ENCODE results near the gene PIP4K2A. TPM values are rescaled to one million over a fixed set of nuclear protein-coding genes. Genes with fewer than 3 reads are reported as not detected.
"Not testable (repeated sequence)": the region's sequence is repeated elsewhere in the genome, so short reads cannot be mapped to it uniquely, and the experiment has no call there.

The PIP4K2A gene
- polyA plus RNA-seq, 4 donors = 22.4 to 30.0 (median 26.6) TPM

DNA sequence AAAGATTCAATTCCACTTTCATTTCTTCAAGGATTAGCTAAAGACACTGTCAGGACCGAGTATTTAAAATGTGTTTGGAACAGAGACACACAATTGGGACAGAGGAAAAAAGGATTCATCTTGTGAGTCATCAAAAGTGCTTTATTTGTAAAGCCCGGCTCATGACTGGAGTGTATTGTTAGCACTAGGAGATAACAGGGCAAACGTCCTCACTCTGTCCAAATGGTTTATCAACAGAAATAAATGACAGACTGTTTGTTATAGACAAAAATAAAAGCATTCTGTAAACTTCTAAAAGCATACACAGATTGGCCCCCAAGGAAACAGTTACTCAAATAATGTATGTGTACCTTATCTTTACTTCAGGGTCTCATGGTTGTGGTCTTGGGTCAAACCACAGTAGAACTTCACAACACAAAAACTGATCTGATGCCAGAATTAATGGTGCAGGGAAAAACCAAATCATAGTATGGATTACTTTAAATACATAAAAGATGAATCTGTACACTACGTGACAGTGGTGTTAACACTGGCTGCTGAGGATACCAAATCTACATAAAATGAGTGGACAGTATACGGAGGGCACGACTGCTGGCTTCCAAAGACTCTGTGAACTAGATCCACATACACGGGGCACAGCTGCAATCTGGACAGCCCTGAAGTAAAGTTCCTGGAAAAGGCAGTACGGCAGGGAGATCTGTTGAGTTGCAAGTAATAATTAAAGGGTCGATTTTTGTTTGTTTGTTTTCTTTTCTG lies 179.4 kb downstream of the PIP4K2A start:
- no peak for DNase-seq (ENCODE audit: low read depth in 4 of 4, low spot score in 3 of 4)

- no peak for DNase-seq (ENCODE audit: low read depth in 4 of 4, low spot score in 3 of 4)
Observed at GRCh38 chr10:22531441-22531840, 182.9 kb downstream of the PIP4K2A start.

DNA sequence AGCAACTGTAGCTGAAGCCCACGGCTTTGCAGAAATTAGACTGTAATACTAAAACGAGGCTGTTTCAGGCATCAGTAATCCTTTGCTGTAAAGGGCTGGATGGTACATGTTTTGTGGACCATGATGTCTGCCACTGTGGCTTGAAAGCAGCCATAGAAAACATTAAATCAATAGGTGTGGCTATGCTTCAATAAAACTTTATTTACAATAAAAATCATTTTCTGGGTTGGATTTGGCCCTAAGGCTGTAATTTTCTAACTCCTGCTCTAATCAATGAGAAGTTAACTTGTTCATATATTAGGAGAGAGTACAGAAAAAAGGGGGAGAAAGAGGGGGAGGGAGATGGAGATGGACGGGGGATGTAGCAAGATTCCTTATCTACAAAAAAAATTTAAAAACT lies 183.4 kb downstream of the PIP4K2A start:
- DNase-seq (ENCODE audit: low read depth in 4 of 4, low spot score in 3 of 4) = no peak

DNA sequence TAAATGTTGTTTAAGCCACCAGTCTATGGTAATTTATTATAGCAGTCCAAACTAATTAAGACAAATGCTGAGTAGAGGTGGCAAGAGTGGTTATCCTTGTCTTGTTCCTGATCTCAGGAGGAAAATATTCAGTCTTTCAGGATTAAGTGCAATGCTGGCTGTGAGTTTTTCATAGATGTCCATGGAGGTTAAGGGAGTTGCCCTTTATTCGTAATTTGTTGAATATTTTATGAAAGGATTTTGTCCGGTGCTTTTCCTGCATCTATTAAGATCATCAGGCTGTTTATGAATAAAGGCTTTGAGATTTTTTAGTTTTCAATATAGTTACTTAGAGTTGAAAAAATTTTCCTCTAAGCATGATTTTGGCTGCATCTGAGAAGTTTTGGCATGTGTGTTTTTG lies 186.9 kb downstream of the PIP4K2A start:
- DNase-seq (ENCODE audit: low read depth in 4 of 4, low spot score in 3 of 4) = no peak

- DNase-seq (ENCODE audit: low read depth in 4 of 4, low spot score in 3 of 4) = not testable (repeated sequence)
Observed at GRCh38 chr10:22524333-22524732, 190.0 kb downstream of the PIP4K2A start.

DNA sequence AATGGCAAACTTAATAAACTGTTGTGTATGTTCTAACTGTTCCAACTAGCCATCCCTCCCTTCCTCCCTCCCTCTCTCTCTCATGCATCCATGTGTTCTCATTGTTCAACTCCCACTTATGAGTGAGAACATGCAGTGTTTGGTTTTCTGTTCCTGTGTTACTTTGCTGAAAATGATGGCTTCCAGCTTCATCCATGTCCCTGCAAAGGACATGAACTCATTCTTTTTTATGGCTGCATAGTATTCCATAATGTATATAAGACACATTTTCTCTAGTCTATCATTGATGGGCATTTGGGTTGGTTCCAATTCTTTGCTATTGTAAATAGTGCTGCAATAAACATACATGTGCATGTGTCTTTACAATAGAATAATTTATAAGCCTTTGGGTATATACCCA lies 193.7 kb downstream of the PIP4K2A start:
- DNase-seq (ENCODE audit: low read depth in 4 of 4, low spot score in 3 of 4) = not testable (repeated sequence)

DNA sequence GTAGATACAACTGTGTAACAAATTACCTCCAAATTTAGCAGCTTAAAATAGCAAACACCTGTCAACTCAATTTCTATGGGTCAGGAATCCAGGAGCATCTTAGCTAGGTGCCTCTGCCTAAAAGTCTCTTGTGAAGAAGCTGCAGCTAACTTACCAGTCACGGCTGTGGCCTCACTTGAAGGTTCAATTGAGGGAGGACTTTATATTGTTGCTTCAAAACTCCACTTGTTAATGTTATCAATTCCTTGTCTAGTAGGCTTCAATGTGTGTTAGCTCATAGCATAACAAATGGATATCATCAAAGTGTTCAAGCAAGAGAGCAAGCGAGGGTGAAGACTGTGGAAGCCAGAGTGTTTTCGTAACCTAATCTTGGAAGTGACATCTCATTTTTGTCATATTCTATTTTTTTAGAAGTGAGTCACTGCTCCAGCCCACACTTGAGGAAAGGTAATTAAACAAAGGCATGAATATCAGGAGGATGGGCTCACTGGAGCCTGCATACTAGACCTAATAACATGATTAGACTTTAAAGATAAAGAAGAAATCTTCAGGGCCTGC lies 196.1 kb downstream of the PIP4K2A start:
- no peak for DNase-seq (ENCODE audit: low read depth in 4 of 4, low spot score in 3 of 4)

DNA sequence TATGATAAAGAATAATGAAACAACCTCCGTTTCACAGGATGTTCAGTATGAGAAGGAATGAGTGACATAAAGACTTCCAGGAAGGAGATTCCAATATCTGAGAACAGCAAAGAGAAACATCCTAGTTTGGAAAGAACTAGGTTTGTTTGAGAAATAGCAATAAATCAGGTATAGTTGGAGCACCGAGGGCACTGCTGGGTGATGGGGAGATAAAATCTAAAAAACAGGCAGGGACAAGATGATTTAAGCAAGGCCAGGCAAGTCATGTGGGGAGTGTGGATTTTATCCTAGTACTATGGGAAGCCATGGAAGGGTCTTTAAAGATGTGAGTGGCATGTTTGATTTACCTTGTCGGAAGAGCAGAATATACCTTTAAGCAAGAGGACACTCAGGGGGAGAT lies 199.4 kb downstream of the PIP4K2A start:
- DNase-seq (ENCODE audit: low read depth in 4 of 4, low spot score in 3 of 4) = no peak

DNA sequence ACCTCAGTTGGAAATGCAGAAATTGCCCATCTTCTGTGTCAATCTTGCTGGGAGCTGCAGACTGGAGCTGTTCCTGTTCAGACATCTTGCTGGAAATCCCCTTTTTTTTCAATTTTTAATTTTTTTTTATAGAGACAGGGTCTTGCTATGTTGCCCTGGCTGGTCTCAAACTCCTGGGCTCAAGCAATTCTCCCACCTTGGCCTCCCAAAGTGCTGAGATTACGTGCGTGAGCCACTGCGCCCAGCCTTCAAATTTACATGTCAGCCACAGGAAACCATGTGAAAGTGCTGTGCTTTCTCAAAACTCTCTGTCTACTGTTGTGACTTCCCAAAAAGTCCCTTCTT lies 200.0 kb downstream of the PIP4K2A start:
- not testable (repeated sequence) for DNase-seq (ENCODE audit: low read depth in 4 of 4, low spot score in 3 of 4)

DNA sequence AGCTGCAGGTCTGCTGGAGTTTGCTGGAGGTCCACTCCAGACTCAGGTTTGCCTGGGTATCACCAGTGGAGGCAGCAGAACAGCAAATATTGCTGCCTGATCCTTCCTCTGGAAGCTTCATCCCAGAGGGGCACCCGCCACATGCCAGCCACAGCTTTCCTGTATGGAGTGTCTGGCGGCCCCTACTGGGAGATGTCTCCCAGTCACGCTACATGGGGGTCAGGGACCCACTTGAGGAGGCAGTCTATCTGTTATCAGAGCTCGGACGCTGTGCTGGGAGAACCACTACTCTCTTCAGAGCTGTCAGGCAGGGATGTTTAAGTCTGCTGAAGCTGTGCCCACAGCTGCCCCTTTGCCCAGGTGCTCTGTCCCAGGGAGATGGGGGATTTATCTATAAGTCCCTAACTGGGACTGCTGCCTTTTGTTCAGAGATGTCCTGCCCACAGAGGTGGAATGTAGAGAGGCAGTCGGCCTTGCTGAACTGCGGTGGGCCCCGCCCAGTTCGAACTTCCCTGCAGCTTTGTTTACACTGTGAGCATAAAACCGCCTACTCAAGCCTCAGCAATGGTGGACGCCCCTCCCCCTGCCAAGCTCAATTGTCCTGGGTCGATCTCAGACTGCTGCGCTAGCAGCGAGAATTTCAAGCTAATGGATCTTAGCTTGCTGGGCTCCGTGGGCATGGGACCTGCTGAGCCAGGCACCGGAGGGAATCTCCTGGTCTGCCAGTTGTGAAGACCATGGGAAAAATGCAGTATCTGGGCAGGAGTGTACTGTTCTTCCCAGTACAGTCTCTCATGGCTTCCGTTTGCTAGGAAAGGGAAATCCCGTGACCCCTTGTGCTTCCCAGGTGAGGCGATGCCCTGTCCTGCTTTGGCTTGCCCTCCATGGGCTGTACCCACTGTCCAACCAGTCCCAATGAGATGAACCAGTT lies 200.6 kb downstream of the PIP4K2A start:
- DNase-seq (ENCODE audit: low read depth in 4 of 4, low spot score in 3 of 4) = not testable (repeated sequence)

DNA sequence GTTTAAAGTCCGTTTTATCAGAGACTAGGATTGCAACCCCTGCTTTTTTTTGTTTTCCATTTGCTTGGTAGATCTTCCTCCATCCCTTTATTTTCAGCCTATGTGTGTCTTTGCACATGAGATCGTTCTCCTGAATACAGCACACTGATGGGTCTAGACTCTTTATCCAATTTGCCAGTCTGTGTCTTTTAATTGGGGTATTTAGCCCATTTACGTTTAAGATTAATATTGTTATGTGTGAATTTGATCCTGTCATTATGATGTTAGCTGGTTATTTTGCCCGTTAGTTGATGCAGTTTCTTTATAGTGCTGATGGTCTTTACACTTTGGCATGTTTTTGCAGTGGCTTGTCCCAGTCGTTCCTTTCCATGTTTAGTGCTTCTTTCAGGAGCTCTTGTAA lies 202.4 kb downstream of the PIP4K2A start:
- not testable (repeated sequence) for DNase-seq (ENCODE audit: low read depth in 4 of 4, low spot score in 3 of 4)

GRCh38 chr10:22508214-22508613 lies 206.2 kb downstream of the PIP4K2A start:
- DNase-seq (ENCODE audit: low read depth in 4 of 4, low spot score in 3 of 4) = not testable (repeated sequence)

DNA sequence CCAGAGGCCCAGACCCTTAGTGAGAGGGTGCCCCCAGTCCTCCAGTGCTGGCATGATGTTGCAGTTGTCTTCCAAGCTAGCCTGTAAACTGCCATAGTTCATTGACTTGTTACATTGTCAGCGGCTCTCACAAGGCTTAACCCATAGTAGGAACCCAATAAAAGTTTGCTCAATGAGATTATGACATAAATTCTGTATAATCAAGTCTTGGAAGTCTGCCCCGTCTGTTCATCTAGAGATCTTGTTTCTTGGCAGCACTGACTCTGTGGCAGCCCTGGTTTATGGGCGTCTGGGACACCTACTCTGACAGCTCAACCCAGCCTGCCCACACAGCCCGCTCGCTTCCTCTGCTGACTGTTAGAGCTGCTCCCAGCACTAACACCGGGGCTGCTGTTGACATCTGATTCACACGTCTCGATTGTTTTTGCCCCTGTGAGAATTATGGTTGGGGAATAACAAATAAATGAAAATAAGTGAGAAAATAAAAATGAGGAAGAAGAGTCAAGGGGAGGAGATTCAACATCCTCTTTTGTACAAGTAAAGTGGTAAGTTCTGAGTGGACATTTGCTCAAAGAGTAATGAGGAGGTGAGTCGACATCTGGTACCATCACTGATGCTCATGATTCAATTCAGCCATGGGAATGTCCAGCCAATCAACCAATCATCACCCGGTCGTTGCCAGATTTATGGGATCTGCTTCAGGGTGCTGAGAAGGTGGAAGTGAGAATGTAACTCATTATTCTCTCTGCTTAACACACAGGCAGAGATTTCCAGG lies 208.3 kb downstream of the PIP4K2A start:
- DNase-seq (ENCODE audit: low read depth in 4 of 4, low spot score in 3 of 4) = no peak

GRCh38 chr10:22504766-22505165 lies 209.6 kb downstream of the PIP4K2A start:
- no peak for DNase-seq (ENCODE audit: low read depth in 4 of 4, low spot score in 3 of 4)

GRCh38 chr10:22503315-22504088 lies 210.9 kb downstream of the PIP4K2A start:
- no peak for DNase-seq (ENCODE audit: low read depth in 4 of 4, low spot score in 3 of 4)

GRCh38 chr10:22501863-22502262 lies 212.5 kb downstream of the PIP4K2A start:
- no peak for DNase-seq (ENCODE audit: low read depth in 4 of 4, low spot score in 3 of 4)

DNA sequence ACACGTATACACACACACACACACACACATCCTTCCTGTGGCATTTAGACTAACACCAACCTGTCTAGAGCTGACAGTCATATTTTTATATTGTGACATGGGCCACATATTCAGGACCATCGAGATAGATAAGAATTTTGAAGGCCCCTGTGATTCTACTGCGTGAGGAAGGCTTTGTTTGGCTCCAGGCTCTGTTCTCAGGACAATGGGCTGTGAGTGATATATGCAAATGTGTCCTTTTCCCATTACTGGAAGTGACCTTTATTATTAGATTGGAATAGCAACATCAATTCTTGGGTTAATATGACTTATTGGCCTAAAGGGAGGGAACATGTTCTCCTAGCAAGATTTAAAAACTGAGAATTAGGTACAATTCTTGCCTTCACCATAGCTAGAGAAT lies 213.0 kb downstream of the PIP4K2A start:
- DNase-seq (ENCODE audit: low read depth in 4 of 4, low spot score in 3 of 4) = no peak

DNA sequence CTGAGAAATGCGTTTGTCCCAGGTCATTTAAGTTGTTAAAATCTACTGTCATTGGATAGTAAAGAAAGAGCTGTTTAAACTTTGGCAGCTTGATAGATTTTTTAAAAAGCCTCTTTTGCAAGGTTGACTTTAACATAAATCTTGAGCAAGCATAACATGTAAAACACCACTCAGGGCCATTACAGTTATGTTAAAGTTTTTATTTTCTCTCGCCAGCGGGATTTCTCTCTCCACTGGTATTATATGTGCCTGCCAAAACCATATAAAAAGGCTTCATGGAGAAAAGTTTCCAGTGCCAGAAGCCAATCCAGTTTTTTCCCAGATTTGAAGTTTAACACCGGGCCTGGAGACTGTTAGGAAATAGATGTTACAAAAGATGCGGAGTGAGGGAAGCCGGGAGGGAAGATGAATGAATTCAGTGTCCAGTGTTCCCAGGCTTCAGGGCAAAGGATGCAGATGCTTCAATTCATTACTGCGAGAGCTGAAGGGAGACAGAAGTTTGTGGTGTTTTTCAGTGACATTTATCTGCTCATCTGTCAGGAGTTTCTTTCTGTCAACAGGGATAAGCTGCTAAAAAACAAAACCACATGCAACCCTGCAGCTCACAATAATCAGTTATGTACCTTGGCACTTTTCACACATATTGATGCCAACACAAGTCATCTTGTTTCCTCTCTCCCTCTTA lies 213.6 kb downstream of the PIP4K2A start:
- no peak for DNase-seq (ENCODE audit: low read depth in 4 of 4, low spot score in 3 of 4)

GRCh38 chr10:22499973-22500372 lies 214.4 kb downstream of the PIP4K2A start:
- not testable (repeated sequence) for DNase-seq (ENCODE audit: low read depth in 4 of 4, low spot score in 3 of 4)

Measured in right renal pelvis (tissue), 4 donors.